D721Med (cell line): ENCODE measurements around the gene SLC36A3.

ENCODE experiments used
- DNase-seq: peaks from one replicate; pipeline ENCODE4 v3.0.0; 2011; ENCODE audit warnings: low spot score; ENCODE audit not compliant: insufficient read length
- FAIRE-seq: peaks from 2 replicates; lab custom pipeline; 2011; peaks lifted over from hg19 to GRCh38; lab: Jason Lieb, UNC
- CTCF ChIP-seq: IDR thresholded peaks from 2 replicates; pipeline ENCODE4 v1.5.1; 2012; ENCODE audit warnings: mild to moderate bottlenecking, control low read depth; ENCODE audit not compliant: insufficient read depth; ENCODE audit errors: missing control alignments

The SLC36A3 gene

GRCh38 chr5:151286246-151286645 lies 17.3 kb downstream of the SLC36A3 start:
- no peak for TF ChIP-seq CTCF
- DNase-seq = no peak
- FAIRE-seq = no peak

GRCh38 chr5:151285683-151286082 lies 17.9 kb downstream of the SLC36A3 start:
- DNase-seq (no peak), FAIRE-seq (no peak)
- TF ChIP-seq CTCF = no peak

- FAIRE-seq (no peak), DNase-seq (no peak)
- peak; percentile 8 for TF ChIP-seq CTCF
Observed at GRCh38 chr5:151284392-151284967, 19.1 kb downstream of the SLC36A3 start.

- no peak for DNase-seq
- TF ChIP-seq CTCF = no peak
- FAIRE-seq = no peak
Observed at GRCh38 chr5:151283120-151283825, 20.3 kb downstream of the SLC36A3 start.

GRCh38 chr5:151281001-151281639 lies 22.4 kb downstream of the SLC36A3 start:
- FAIRE-seq = no peak
- no peak for TF ChIP-seq CTCF

GRCh38 chr5:151280443-151280842 lies 23.1 kb downstream of the SLC36A3 start:
- no peak for TF ChIP-seq CTCF
- FAIRE-seq (no peak), DNase-seq (no peak)

More at GRCh38 chr5:151281001-151281639, 22.4 kb downstream of the SLC36A3 start:
- DNase-seq = no peak
